GM19372 (cell line): Measurements from ENCODE around the gene TMEM151A.

Experiments used
- ATAC-seq: cut with Tn5 transposase; IDR thresholded peaks from one replicate; pipeline ENCODE4 v1.9.1; 2021; ENCODE audit warnings: mild to moderate bottlenecking, low read depth, moderate library complexity; ENCODE audit not compliant: unreplicated experiment

The TMEM151A gene

DNA sequence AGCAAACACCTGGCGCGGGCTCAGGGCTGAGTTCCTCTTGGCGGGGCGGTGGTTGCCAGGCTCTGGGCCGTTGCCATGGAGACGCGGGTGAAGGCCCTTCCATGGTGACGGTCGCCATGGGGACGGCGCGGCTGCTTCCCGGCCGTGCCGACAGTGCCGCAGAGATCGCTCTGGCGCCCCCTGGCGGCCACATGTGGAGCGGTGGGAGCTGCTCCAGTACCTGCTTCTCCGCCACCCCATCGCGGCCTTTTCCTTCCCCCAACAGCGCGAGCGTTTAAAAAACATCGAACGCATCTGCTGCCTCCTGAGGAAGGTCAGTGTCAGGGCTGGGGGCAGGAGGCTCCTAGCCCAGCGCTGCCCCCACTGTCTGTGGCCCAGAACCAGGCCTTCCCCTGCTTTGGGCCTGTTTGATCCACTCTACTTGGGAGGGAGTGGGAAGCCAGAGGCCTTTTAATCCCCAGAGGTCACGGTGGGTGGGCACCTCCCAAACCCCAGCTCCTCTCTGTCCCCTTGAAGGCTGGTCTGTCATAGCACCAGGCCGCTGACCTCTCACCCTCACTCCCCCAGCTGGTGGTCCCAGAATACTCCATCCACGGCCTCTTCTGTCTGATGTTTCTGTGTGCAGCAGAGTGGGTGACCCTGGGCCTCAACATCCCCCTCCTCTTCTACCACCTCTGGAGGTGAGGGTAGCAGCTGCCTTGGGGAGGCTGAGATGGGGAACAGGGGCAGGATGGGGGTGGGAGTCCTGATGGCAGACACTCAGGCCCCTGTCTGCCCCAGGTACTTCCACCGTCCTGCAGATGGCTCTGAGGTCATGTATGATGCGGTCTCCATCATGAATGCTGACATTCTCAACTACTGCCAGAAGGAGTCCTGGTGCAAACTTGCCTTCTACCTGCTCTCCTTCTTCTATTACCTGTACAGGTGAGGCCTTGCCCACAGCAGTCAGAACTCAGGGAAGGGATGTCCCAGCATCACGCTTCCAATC, 8.9 kb upstream of the TMEM151A start:
- peak; percentile 89 for ATAC-seq

DNA sequence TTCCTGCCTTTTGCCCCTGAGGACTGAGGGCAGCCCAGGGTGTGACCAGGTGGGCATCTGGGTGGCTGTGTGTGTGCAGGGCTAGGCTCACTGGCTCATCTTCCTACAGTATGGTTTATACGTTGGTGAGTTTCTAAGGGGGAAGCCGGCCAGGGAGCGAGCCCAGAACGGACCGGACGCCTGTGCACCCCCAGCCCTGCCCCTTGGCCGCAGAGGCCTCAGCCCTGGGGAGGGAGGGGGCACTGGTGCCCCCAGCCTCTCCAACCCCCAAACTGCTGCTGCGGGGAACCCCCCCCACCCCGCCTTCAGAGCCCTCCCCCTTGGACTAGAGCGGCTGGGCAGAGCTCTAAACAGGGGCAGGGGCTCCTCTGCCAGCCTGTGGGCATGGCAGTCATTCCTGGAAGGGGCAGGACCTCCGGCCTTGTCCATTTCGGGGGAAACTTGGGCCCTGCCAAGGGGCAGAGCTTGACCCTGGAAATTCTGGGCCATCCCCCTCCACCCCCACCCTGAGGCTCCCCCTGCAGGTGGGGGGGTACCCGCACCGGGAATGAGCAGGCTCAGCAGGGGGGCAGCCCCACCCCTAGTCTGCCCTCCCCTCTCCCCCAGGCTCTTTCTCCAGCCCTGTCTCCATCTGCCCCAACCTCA, 8.1 kb upstream of the TMEM151A start:
- no peak for ATAC-seq

DNA sequence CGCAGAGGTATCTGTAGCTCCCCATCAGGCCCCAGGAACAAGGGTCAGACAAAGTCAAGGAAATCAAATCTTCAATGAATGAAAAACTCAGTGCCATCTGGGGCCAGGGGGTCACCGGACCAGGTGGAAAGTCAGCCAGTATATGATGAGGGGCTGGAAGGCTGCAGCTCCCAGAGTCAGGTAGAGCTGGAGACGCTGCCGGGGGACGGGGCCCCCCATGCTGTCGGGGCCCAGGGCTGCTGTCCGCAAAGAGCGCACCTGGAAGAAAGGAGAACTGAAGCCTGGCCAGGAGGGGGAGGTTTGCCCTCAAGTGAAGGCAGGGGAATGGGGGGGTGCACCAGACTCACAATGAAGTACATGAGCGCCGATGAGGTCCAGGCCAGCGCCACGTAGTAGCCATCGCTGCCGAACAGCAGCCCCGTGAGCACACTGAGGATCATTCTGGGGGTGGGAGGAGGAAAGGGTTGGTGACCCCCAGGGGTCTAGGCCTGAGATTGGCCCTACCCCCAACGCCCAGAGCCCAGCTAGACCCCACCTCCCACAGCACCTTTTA, 7.1 kb upstream of the TMEM151A start:
- ATAC-seq, result no peak

DNA sequence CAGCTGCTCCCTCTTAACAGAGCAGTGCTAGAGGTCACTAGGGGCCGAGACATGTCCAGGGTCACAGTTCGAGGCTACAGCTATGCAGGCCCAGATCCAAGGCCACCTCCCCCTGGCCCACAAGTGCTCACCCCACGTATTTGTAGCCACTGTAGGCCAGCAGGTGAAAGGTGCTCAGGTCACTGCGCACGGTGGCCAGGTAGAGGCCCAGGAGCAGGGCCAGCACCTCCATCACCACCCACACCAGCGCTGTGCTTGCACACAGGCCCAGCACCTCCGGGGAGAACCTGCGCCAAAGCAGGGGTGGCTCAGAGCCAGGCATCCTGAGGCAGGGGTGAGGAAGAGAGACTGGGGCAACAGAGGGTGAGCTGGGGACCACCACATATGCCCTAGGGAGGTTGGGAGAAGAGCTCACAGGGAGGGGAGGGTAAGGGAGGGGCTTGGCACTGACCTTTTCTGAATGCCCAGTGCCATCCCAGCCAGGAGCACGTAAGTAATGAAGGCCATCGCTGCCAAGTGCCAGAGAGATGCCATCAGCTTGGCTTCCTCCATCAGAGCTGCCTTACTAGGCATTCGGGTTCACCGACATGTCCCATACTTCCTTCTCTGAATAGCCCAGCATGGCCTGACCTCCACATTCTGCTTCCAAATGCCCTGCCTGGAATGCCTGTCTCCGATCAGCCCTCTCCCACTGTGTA, 6.3 kb upstream of the TMEM151A start:
- ATAC-seq, result no peak

DNA sequence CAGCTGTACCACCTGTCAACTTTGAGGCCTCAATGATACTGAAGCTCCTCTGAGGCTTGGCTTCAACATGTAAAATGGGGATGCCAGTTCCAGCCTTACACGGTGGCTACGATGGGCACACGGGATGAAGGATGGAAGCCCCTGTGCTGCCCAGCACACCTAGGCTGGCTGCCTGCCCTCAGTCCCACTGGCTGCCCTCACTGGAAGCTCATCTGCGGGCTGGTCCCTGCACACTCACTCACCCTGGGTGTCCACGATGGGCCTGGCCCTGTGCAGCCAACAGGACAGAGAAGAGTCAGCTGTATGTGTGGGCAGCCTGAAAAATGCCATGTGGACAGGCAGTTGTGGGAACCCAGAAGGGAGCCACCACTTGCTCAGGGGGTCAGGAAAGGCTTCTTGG, 5.0 kb upstream of the TMEM151A start:
- no peak for ATAC-seq

DNA sequence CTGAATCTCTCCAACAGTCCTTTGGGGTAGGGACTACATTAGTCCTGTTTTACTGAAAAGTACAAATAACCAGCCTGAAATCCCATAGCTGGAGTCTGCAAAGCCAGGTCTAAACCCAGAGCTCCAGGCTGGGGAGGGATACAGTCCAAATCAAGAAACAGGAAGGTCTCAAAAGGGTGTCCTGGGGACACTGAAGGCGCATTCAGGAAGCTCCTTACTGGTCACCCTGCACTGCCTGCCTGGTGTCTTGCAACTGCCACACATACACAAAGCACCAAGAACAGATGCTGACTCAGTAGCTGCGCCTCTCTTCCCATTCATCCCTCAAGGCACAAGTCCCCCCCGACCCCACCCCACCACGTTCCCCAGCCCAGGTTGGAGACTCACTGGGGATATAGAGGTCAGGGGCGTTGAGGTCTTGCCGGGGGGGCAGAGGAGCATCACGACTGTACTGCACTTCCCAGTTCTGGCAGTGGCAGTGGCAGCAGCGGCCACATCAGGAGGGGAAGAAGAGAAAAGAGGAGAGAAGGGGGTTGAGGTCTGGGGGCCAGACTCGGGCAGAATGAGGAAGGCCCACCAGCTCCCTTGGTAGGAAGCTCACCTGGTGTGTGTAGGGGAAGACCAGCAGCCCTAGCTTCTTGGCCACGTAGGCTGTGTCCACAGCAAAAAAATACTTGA, 4.3 kb upstream of the TMEM151A start:
- ATAC-seq, result no peak

DNA sequence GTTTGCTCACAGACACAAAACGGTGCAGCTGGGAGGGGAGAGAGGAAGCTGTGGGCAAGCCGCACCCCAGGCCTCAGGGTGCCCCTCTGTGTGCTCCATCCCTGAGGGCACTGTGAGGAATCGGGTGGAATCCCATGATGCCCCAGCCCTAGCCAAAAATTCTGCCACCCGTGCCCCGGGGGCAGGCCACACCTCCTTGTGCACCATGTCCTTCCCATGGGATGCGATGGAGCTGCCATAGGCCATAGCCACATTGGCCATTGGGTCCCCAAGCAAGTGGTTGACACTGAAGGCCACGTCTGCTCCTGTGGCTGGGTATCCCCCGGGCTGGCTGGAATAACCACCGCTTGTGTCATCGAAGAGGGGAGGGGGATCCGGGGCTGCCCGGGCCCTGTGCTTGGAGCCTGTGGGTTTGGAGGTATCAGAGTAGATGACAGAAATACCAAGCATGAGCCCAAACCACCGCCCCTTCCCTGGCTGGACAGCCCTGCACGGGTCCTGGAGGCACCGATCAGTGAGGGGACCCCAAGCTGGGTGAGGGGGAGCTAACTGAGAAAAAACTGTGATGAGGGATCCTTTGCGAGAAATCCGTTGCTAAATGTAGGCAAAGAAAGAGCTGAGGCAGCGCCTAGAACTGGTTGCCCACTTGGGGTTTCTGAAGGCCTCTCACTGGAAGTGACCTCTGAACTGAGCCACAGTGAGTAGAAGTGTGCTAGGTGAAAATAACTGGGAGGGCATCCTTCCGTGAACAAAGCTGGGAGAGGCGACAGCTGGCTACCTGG, 3.6 kb upstream of the TMEM151A start:
- ATAC-seq, result no peak

DNA sequence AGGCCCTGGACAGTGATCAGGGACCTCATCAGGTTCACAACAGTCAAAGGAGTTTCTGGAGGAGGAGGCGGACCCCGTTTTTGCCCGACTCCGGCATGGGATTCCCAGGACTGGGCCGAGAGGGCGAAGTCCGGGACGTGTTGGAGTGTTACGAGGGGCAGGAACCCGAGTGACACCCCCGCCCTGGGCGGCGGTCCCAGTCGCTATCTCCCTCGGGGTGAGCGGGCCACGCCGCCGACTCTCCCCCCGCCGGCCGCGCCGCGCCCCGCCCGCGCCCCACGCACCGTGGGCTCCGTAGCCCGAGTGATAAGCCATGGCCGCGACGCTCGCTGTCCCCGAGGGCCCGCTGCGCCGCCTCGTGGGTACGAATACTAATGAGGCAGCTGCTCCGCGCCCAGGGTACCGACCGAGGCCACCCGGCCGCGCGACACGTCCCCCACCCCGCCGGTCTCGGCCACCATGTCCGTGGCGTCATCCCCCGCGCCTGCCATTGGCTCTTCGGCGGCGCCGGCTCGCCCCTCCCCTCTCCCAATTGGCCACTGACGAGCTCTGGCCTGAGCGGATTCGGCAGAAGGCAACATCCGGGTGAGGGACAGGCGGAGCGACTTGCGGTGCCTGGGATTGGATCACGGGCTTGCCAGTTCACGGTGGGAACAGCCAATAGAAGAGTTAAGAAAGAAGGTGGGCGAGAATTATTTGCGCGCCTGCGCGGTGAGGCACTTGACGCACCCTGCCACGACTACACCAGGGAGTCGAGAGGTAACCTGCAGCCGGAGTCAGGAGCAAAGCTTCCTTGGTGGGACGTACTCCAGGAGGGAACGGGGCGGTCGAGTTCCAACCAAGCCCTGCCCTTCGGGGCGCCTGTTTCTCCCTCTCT, 2.8 kb upstream of the TMEM151A start, which contains the start of gene YIF1A:
Gene YIF1A, minus strand, starts transcription at position 473 of the 877 bp plus-strand sequence. Its CDS starts 158 bp downstream, at position 315.
- ATAC-seq, result peak; percentile 93

DNA sequence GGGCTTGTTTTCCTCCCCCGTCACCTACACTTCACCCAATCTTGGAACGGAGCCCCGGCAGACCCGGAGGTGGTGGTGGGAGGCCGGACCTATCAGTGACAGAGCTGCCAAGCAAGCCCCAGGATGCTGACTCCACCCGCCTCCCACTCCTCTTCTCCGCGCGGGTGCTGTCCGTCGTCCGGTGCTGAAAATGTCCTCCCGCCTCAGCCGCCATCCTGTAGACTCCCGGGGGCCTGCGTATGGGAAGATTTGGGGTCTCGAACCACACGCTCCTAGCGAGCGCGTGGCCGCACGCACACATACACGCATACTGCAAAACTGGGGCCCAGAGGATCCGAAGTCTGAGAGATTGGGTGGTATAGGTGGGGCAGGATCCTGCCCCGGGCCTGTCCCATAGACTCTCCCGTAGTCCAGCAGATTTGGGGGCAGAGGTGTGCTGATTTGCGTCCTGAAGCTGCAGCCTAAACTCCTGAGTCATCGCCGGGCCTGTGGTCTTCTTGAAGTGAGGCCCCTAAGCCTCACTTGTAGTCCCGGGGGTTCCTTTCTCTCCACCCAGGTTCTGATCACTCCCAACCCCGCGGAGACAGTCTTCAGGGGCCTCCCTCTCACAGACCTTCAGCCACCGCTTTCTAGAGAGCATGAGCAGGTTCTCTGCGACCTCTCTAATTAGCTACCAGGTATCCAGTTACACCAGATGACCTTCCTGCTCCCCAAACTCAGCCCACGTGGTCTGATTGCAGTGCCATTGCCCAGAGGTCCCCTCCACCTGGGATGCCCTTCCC, 2.0 kb upstream of the TMEM151A start:
- peak; percentile 35 for ATAC-seq

DNA sequence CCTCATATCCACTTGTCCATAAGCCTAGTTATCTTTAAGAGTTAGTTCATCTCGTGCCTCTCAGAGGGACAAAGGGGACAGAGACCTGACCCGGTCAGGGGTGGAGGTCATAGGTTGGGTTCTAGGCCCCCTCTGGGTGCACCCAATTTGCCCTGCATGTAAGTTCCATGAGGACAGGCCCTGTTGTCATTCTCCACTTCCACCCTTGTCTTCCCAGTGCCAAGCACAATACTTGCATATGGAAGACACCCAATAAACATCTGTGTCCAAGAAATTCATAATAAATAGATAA, 1.4 kb upstream of the TMEM151A start:
- no peak for ATAC-seq

DNA sequence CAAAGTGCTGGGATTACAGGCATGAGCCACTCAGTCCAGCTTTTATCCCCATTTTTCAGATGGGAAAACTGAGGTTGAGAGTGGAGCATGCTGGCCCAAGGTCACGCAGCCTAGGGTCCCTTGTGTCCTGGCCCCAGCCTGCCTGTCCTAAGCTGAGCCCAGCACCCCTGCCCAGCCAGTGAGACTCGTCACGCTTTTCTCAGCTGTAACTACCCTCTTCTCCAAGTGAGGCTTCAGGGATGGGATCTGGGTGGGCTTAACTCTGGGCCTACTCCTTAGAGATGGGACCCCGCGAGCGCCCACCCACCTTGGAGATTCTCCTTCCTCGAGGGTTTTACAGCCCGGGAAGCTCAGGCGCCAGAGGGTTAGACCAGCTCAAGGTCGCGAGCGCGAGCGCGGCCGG, 390 bp upstream of the TMEM151A start:
- ATAC-seq, result no peak

DNA sequence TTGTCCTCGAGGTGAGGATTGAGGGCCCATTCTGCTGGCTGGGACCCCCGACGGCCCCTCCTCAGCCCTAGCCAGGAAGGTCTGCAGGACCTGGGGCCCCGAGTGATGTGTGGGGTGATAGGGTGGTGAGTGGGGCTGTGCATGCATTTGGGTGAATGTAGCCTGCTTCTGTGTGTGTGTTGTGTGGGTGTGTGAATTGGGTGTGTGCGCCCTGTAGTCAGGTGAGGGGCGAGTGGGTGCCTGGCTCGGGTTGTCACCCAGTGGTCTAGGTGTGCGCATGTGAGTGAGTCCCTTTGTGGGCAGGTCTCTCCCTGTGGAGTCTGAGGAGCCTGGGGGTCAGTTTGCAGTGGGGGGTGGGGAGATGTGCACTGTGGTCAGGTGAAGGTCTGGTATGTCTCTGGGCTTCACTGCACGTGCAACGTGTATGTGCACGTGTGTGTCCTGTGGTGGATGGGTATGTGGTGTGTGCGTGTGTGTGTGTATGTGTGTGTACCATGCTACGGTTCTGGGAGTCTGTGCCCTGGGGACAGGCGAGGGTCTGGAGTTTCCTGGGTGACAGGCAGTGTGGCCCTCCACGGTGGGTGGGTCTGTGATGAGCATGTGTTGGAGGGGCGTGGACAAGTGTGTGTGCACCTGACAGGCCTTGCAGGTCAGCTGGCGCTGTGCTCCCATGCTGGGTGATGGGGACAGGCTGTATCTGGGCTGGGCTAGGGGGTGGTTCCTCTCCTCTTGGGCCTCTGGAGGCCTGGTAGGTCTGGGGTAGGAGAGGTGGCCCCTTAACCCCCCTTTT, 1.0 kb downstream of the TMEM151A start:
- no peak for ATAC-seq

DNA sequence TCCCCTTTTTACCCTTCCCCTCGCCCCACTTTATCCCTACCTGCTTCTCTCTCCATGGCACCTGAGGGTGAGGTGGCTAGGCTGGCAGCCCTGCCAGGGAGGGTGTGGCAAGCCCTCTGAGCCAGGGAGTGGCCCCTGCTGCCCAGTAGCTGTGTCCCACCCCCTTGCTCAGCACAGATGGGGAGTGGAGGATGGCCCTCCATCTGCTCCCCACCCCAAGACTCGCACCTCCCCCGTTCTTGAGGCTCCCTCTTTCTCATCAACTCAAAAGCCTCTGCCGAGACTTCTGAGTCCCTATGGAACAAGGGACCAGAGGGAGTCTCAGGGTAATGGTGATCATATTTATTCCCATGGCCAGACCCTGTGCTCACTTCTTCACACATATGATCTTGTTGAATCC, 1.7 kb downstream of the TMEM151A start:
- no peak for ATAC-seq

DNA sequence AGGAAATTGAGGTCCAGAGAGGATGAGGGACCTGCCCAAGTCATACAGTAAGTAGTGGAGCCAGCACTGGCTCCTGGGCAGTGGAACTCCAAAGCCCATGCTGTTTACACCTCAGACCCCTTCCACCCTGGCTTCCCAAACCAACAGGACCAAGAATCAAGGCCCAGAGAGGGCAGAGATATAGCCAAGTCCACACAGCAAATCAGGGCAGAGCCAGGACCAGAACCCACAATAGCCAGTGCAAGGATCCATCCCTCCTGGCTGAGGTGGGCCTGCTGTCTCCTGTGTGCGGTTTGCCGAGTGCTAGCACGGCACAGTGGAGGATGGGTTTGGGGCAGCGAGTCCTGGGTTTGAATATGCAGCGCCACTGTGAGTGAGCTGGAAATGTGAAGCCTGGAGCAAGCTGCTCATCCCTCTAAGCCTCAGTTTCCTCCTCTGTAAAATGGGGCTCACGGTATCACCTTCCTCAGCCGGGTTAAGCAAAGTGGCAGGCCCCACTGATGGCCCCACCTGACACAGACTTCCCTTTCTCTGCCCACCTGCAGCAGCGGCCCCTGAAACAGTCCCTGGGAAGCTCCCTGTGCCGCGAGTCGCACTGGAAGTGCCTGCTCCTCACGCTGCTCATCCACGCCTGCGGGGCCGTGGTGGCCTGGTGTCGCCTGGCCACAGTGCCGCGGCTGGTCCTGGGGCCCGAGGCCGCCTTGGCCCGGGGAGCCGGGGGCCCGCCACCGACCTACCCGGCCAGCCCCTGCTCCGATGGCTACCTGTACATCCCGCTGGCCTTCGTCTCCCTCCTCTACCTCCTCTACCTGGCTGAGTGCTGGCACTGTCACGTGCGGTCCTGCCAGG, 2.3 kb downstream of the TMEM151A start:
- ATAC-seq, result no peak

DNA sequence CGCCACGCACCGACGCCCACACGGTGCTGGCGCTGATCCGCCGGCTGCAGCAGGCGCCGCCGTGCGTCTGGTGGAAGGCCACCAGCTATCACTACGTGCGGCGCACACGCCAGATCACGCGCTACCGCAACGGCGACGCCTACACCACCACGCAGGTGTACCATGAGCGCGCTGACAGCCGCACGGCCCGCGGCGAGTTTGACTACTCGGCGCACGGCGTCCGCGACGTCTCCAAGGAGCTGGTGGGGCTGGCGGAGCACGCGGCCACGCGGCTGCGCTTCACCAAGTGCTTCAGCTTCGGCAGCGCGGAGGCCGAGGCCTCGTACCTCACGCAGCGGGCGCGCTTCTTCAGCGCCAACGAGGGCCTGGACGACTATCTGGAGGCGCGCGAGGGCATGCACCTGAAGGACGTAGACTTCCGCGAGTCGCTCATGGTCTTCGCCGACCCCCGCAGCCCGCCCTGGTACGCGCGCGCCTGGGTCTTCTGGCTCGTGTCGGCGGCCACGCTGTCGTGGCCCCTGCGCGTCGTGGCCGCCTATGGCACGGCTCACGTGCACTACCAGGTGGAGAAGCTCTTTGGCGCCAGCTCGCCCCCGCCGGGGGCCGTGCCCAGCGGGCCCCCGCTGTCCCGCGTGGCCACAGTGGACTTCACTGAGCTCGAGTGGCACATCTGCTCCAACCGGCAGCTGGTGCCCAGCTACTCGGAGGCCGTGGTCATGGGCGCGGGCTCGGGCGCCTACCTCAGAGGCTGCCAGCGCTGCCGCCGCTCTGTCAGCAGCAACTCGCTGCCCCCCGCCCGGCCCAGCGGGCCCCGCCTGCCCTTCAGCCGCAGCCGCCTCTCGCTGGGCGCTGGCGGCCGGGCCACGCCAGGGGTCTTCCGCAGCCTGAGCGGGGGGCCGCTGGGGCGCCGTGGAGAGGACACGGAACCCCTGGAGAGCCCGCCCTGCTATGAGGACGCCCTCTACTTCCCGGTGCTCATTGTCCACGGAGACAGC, 3.2 kb downstream of the TMEM151A start:
- ATAC-seq, result no peak
